ENCODE measurements around the gene MALT1. TPM values are rescaled to one million over a fixed set of nuclear protein-coding genes. Genes with fewer than 3 reads are reported as not detected.

The MALT1 gene
- total and polyA plus RNA-seq, 9 of the 15 experiments (the other 6 are each of a cell fraction or from before 2014, with no cell fraction given) = 0.14 to 1.6 (median 0.32) TPM

DNA sequence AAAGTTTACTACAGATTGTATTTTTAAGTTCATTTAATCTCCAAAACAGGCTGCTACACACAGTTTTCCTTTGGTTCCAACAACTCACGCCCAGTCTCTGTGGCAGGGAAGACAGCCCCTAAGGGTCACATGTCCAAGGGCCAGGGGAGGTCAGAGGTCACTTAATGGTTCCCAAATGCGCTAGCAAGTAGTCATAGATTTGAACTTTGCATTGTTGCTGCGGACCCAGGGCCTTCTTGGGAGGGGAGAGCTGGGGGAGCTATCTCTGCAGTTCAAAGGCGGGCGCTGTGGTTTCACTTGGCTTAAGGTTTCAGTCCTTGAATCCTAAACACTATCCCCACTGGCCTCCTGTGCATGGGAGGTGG lies 118.6 kb downstream of the MALT1 start:
- H3K9me3 ChIP-seq (replicated peaks; ENCODE audit: control insufficient read depth, insufficient read depth, low read depth, low read length) = no peaks in the 10 kb centered on the region
- no peak for ATAC-seq
- no peaks in the 10 kb centered on the region for H3K9me1 ChIP-seq (ENCODE audit: control insufficient read depth, insufficient read depth, low read length)
- H4K20me1 ChIP-seq (replicated peaks; ENCODE audit: control insufficient read depth, insufficient read depth, low read length) = no peaks in the 10 kb centered on the region
- in situ Hi-C loops (cut with MboI) = no loop called here
- H3K9ac ChIP-seq (ENCODE audit: insufficient read depth in 1 of 2, low read depth in 2 of 2, low read length in 2 of 2) = no peak overlapping the region
- H3K36me3 ChIP-seq (ENCODE audit: control insufficient read depth, insufficient read depth, low read length) = no peaks in the 10 kb centered on the region
- H3K27ac ChIP-seq (ENCODE audit: extremely low read depth, low read depth, low read length) = no peak overlapping the region
- no peak overlapping the region for H2AFZ ChIP-seq (ENCODE audit: low read depth, low read length)
- no peak for FAIRE-seq
- intact Hi-C loops (cut with micrococcal nuclease) = no loop called here
- WGBS (ENCODE audit: insufficient coverage, low coverage, missing lambda C conversion rate) = 3% methylated on average over 5 of the region's 5 CpGs
- H3K4me2 ChIP-seq (ENCODE audit: insufficient read depth, low read length) = no peak overlapping the region
- H3K4me3 ChIP-seq = no peak overlapping the region
- H3K79me2 ChIP-seq (ENCODE audit: control insufficient read depth, insufficient read depth, low read length) = no peaks in the 10 kb centered on the region
- no peak for DNase-seq (ENCODE audit: extremely low read depth in 1 of 4, low spot score in 3 of 4)
- no peaks in the 10 kb centered on the region for H3K4me1 ChIP-seq (replicated peaks in 1 of 2; ENCODE audit: control insufficient read depth in 2 of 2, insufficient read depth in 2 of 2, low read length in 2 of 2)
- POLR2A ChIA-PET = no interaction called here
- no TSS peak for BruUV-seq (replicated peaks)
- CTCF ChIA-PET (ENCODE audit: low intra/inter-chr PET ratio) = no interaction called here
- H3K27me3 ChIP-seq (ENCODE audit: control insufficient read depth in 2 of 2, insufficient read depth in 2 of 2, low read length in 2 of 2) = no peaks in the 10 kb centered on the region; a peak in 1 of 5 replicates
- TF ChIP-seq POLR2AphosphoS5 (IDR thresholded peaks at IDR 0.05; ENCODE audit: control insufficient read depth, insufficient read depth, low read depth, low read length) (no peak), HDAC2 (IDR thresholded peaks at IDR 0.05) (no peak), MAFG (tag; conservative IDR thresholded peaks at IDR 0.05) (no peak), ELF2 (CRISPR knock-in tag; IDR thresholded peaks at IDR 0.05) (no peak), NFIX (CRISPR knock-in tag; IDR thresholded peaks at IDR 0.05; ENCODE audit: low read depth) (no peak), NRF1 (conservative IDR thresholded peaks at IDR 0.05 in 1 of 2, IDR thresholded peaks at IDR 0.05 in 1 of 2) (no peak), HNRNPK (IDR thresholded peaks at IDR 0.05; ENCODE audit: low read depth, low read length, poor library complexity, severe bottlenecking) (no peak), BRD9 (IDR thresholded peaks at IDR 0.05; ENCODE audit: low read depth, partially characterized antibody) (no peak), BMI1 (IDR thresholded peaks at IDR 0.05; ENCODE audit: low read length) (no peak), NCOR1 (IDR thresholded peaks at IDR 0.05) (no peak)
- TF ChIP-seq, protein P1, sequence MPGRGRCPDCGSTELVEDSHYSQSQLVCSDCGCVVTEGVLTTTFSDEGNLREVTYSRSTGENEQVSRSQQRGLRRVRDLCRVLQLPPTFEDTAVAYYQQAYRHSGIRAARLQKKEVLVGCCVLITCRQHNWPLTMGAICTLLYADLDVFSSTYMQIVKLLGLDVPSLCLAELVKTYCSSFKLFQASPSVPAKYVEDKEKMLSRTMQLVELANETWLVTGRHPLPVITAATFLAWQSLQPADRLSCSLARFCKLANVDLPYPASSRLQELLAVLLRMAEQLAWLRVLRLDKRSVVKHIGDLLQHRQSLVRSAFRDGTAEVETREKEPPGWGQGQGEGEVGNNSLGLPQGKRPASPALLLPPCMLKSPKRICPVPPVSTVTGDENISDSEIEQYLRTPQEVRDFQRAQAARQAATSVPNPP (IDR thresholded peaks at IDR 0.05; ENCODE audit: borderline replicate concordance, insufficient read depth, insufficient read length) = no peak
- TF ChIP-seq, protein P2, sequence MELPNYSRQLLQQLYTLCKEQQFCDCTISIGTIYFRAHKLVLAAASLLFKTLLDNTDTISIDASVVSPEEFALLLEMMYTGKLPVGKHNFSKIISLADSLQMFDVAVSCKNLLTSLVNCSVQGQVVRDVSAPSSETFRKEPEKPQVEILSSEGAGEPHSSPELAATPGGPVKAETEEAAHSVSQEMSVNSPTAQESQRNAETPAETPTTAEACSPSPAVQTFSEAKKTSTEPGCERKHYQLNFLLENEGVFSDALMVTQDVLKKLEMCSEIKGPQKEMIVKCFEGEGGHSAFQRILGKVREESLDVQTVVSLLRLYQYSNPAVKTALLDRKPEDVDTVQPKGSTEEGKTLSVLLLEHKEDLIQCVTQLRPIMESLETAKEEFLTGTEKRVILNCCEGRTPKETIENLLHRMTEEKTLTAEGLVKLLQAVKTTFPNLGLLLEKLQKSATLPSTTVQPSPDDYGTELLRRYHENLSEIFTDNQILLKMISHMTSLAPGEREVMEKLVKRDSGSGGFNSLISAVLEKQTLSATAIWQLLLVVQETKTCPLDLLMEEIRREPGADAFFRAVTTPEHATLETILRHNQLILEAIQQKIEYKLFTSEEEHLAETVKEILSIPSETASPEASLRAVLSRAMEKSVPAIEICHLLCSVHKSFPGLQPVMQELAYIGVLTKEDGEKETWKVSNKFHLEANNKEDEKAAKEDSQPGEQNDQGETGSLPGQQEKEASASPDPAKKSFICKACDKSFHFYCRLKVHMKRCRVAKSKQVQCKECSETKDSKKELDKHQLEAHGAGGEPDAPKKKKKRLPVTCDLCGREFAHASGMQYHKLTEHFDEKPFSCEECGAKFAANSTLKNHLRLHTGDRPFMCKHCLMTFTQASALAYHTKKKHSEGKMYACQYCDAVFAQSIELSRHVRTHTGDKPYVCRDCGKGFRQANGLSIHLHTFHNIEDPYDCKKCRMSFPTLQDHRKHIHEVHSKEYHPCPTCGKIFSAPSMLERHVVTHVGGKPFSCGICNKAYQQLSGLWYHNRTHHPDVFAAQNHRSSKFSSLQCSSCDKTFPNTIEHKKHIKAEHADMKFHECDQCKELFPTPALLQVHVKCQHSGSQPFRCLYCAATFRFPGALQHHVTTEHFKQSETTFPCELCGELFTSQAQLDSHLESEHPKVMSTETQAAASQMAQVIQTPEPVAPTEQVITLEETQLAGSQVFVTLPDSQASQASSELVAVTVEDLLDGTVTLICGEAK (IDR thresholded peaks at IDR 0.05) = no peak
- TF ChIP-seq, protein P2 (CRISPR knock-in tag; IDR thresholded peaks at IDR 0.05) = no peak

All from K562 (cell line).